H9 (cell line): ENCODE data around the gene NEDD4L. TPM values are rescaled to one million over a fixed set of nuclear protein-coding genes. Genes with fewer than 3 reads are reported as not detected.

Source experiments
- DNase-seq: peaks from one replicate; pipeline ENCODE4 v3.0.0-alpha.2; 2017
- H2AFZ ChIP-seq: one replicate; pipeline ENCODE4 v1.6.1; 2013; ENCODE audit warnings: mild to moderate bottlenecking, low read length, control low read depth, moderate library complexity
- H2AK5ac ChIP-seq: 2 replicates; pipeline ENCODE4 v1.6.1; 2013; ENCODE audit warnings: low read length, control low read depth, mixed read lengths; ENCODE audit not compliant: insufficient read length
- H2BK120ac ChIP-seq: one replicate; pipeline ENCODE4 v1.6.1; 2013; ENCODE audit warnings: low read depth, mild to moderate bottlenecking, low read length, control low read depth, inconsistent platforms; ENCODE audit not compliant: poor library complexity, severe bottlenecking
- H2BK12ac ChIP-seq: 2 replicates; pipeline ENCODE4 v1.6.1; 2013; ENCODE audit warnings: low read length, control low read depth, mixed read lengths, low read depth; ENCODE audit not compliant: insufficient read length
- H2BK15ac ChIP-seq: 2 replicates; pipeline ENCODE4 v1.6.1; 2013; ENCODE audit warnings: low read depth, low read length, control low read depth
- H2BK20ac ChIP-seq: one replicate; pipeline ENCODE4 v1.6.1; 2013; ENCODE audit warnings: low read depth, mild to moderate bottlenecking, low read length, control low read depth, inconsistent platforms; ENCODE audit not compliant: poor library complexity, severe bottlenecking
- H2BK5ac ChIP-seq: 2 replicates; pipeline ENCODE4 v1.6.1; 2013; ENCODE audit warnings: low read length, control low read depth, mixed read lengths; ENCODE audit not compliant: insufficient read length
- H3K14ac ChIP-seq: 2 replicates; pipeline ENCODE4 v1.6.1; 2013; ENCODE audit warnings: low read length, control low read depth; ENCODE audit not compliant: insufficient read depth
- H3K18ac ChIP-seq: 2 replicates; pipeline ENCODE4 v1.6.1; 2013; ENCODE audit warnings: low read depth, mild to moderate bottlenecking, mixed read lengths, low read length, control low read depth; ENCODE audit not compliant: insufficient read length
- H3K23ac ChIP-seq: 2 replicates; pipeline ENCODE4 v1.6.1; 2013; ENCODE audit warnings: low read length, control low read depth, mixed read lengths, low read depth; ENCODE audit not compliant: insufficient read length
- H3K23me2 ChIP-seq: 2 replicates; pipeline ENCODE4 v1.6.1; 2013; ENCODE audit warnings: low read depth, mild to moderate bottlenecking, mixed read lengths, low read length, control low read depth; ENCODE audit not compliant: insufficient read length, poor library complexity, severe bottlenecking
- H3K27ac ChIP-seq: 2 replicates; pipeline ENCODE4 v1.5.1; 2013; ENCODE audit warnings: low read length, control low read depth, mixed read lengths, low read depth; ENCODE audit not compliant: insufficient read length
- H3K27me3 ChIP-seq: 2 replicates; pipeline ENCODE4 v1.6.1; 2013; ENCODE audit warnings: low read length, control low read depth, inconsistent platforms; ENCODE audit not compliant: insufficient read depth
- H3K4ac ChIP-seq: 2 replicates; pipeline ENCODE4 v1.6.1; 2013; ENCODE audit warnings: low read depth, mild to moderate bottlenecking, control low read depth, inconsistent platforms, low read length, moderate library complexity
- H3K4me1 ChIP-seq: 2 replicates; pipeline ENCODE4 v1.6.1; 2013; ENCODE audit warnings: low read length, control low read depth, inconsistent platforms; ENCODE audit not compliant: insufficient read depth
- H3K4me2 ChIP-seq: 2 replicates; pipeline ENCODE4 v1.6.1; 2013; ENCODE audit warnings: low read length, control low read depth, mixed read lengths; ENCODE audit not compliant: insufficient read length, insufficient read depth
- H3K56ac ChIP-seq: 2 replicates; pipeline ENCODE4 v1.6.1; 2013; ENCODE audit warnings: low read depth, mild to moderate bottlenecking, mixed read lengths, low read length, control low read depth; ENCODE audit not compliant: insufficient read length
- H3K79me1 ChIP-seq: 2 replicates; pipeline ENCODE4 v1.6.1; 2013; ENCODE audit warnings: low read depth, mild to moderate bottlenecking, moderate library complexity, low read length, control low read depth, inconsistent platforms; ENCODE audit not compliant: insufficient read depth, poor library complexity, severe bottlenecking
- H3K79me2 ChIP-seq: 2 replicates; pipeline ENCODE4 v1.6.1; 2013; ENCODE audit warnings: low read length, control low read depth, inconsistent platforms; ENCODE audit not compliant: insufficient read depth
- H3K9ac ChIP-seq: 2 replicates; pipeline ENCODE4 v1.6.1; 2013; ENCODE audit warnings: low read length, control low read depth, mixed read lengths; ENCODE audit not compliant: insufficient read length; ENCODE audit errors: extremely low read depth
- H3K9me3 ChIP-seq: one replicate; pipeline ENCODE4 v1.6.1; 2013; ENCODE audit warnings: low read depth, low read length, inconsistent platforms; ENCODE audit not compliant: control insufficient read depth
- H3T11ph ChIP-seq: one replicate; pipeline ENCODE4 v1.6.1; 2013; ENCODE audit warnings: mild to moderate bottlenecking, low read length, control low read depth, inconsistent platforms
- H4K20me1 ChIP-seq: one replicate; pipeline ENCODE4 v1.6.1; 2013; ENCODE audit not compliant: control insufficient read depth, insufficient read length, insufficient read depth
- H4K5ac ChIP-seq: 2 replicates; pipeline ENCODE4 v1.6.1; 2013; ENCODE audit warnings: low read depth, mild to moderate bottlenecking, mixed read lengths, low read length, control low read depth; ENCODE audit not compliant: insufficient read length
- H4K8ac ChIP-seq: replicated peaks from 2 replicates; pipeline ENCODE4 v1.6.1; 2013; ENCODE audit warnings: low read length, control low read depth, mixed read lengths, low read depth; ENCODE audit not compliant: insufficient read length
- H4K91ac ChIP-seq: 2 replicates; pipeline ENCODE4 v1.6.1; 2013; ENCODE audit warnings: low read depth, mild to moderate bottlenecking, moderate library complexity, mixed read lengths, low read length, control low read depth; ENCODE audit not compliant: insufficient read length
- H3K27ac Mint-ChIP-seq, 3 experiments: 2 replicates in 2 of 3; 3 replicates in 1 of 3; pipeline ENCODE4 v1.8.0; 2020 to 2021; ENCODE audit warnings: mixed read lengths in 3 of 3, mild to moderate bottlenecking in 1 of 3, moderate library complexity in 1 of 3
- H3K27me3 Mint-ChIP-seq: 2 replicates; pipeline ENCODE4 v1.8.0; 2021; ENCODE audit warnings: low read depth, mild to moderate bottlenecking, moderate library complexity, mixed read lengths
- H3K36me3 Mint-ChIP-seq, 3 experiments: 2 replicates in 2 of 3; 3 replicates in 1 of 3; pipeline ENCODE4 v1.8.0; 2020 to 2021; ENCODE audit warnings: low read depth in 3 of 3, mixed read lengths in 3 of 3; ENCODE audit not compliant: insufficient read depth in 1 of 3
- H3K4me1 Mint-ChIP-seq, 2 experiments: 2 replicates each; pipeline ENCODE4 v1.8.0; 2020; ENCODE audit warnings: mixed read lengths in 2 of 2
- H3K4me3 Mint-ChIP-seq, 2 experiments: 2 replicates in 1 of 2; 3 replicates in 1 of 2; pipeline ENCODE4 v1.8.0; 2020 to 2021; ENCODE audit warnings: mild to moderate bottlenecking in 2 of 2, mixed read lengths in 2 of 2, moderate library complexity in 1 of 2
- H3K9me3 Mint-ChIP-seq, 2 experiments: 2 replicates in 1 of 2; 3 replicates in 1 of 2; pipeline ENCODE4 v1.8.0; 2020; ENCODE audit warnings: mild to moderate bottlenecking in 2 of 2, mixed read lengths in 2 of 2, moderate library complexity in 1 of 2
- WGBS: extraction: QIAGEN DNeasy Blood & Tissue Kit; methylation state at CpG from one replicate; pipeline ENCODE4 v1.1.7; 2013; ENCODE audit warnings: missing lambda C conversion rate, low lambda C conversion rate, mixed read lengths; ENCODE audit not compliant: insufficient read length; ENCODE audit errors: extremely low coverage; 5-methylcytosine and 5-hydroxymethylcytosine counted together
- total RNA-seq: library from RNA; stranded (reverse); gene quantifications from 2 replicates; pipeline ENCODE4 v1.2.1, GENCODE V29; 2021
- TF ChIP-seq, protein P1 (sequence below): fragments of 200-600 bp; sonication (generic); conservative IDR thresholded peaks from 3 replicates; pipeline ENCODE4 v1.8.0; 2021; ENCODE audit warnings: antibody characterized with exemption, mild to moderate bottlenecking

The NEDD4L gene
- total RNA-seq, 1 experiment from 2014 or later = 76.3 TPM

DNA sequence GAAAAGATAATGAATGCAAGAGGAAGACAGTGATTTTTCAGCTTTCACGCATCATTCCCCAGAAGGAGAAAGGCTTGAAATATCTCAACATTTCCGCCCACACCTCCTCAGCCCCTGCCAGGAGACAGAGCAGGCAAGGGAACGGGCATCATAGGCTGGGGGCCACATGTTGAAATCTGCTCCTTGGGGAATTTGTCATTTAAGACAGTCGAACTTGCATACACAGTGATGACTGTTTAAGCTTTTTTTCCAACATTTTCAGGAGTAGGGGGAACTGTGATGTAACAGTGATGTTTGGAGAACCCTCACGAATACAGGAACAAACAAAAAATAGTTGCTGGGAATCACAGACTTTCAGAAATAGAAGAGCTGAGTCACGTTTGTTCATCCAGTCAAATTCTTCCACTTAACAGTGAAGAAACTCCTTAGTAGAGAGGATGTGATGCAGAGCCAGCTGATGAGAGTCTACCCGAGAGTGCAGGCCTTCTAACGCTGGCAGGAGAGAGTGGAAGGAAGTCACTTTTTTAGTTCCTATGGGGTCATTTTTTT, 318.1 kb downstream of the NEDD4L start:
- peak overlapping the region; percentile 4 to 49 (median 15); a peak in 2 of 7 replicates for H3K27ac Mint-ChIP-seq
- no peak for DNase-seq
- no peak overlapping the region for H3K23ac ChIP-seq
- H4K91ac ChIP-seq = no peak overlapping the region
- no peak overlapping the region for H2BK20ac ChIP-seq
- no peak overlapping the region for H3K4me2 ChIP-seq
- no peak overlapping the region for H2BK15ac ChIP-seq
- no peaks in the 10 kb centered on the region for H3K4me1 ChIP-seq
- H3K9me3 ChIP-seq = no peaks in the 10 kb centered on the region
- no peak overlapping the region for H2BK120ac ChIP-seq
- no peaks in the 10 kb centered on the region for H3K27me3 ChIP-seq
- no peaks in the 10 kb centered on the region for H3K9me3 Mint-ChIP-seq
- no peak overlapping the region for H3T11ph ChIP-seq
- no peak overlapping the region for H2BK5ac ChIP-seq
- H3K79me1 ChIP-seq = no peaks in the 10 kb centered on the region
- peaks cover 28 to 39% of the 10 kb centered on the region in 2 experiments for H3K4me1 Mint-ChIP-seq
- H2AFZ ChIP-seq = no peak overlapping the region
- no peak overlapping the region for H4K8ac ChIP-seq
- H3K9ac ChIP-seq = no peak overlapping the region
- H3K23me2 ChIP-seq = no peaks in the 10 kb centered on the region
- H3K27ac ChIP-seq = no peak overlapping the region
- H3K14ac ChIP-seq = no peak overlapping the region
- H3K56ac ChIP-seq = no peak overlapping the region
- H2BK12ac ChIP-seq = no peak overlapping the region
- peaks cover 8 to 39% (median 23%) of the 10 kb centered on the region in 3 experiments; a peak in 6 of 7 replicates for H3K36me3 Mint-ChIP-seq
- H3K18ac ChIP-seq = no peak overlapping the region
- no peak overlapping the region for H3K4ac ChIP-seq
- H2AK5ac ChIP-seq = no peak overlapping the region
- H3K4me3 Mint-ChIP-seq = no peak overlapping the region
- no CpG with 5 or more reads among the region's 8 CpGs for WGBS
- H4K5ac ChIP-seq = no peak overlapping the region
- H4K20me1 ChIP-seq = no peaks in the 10 kb centered on the region
- H3K79me2 ChIP-seq = no peaks in the 10 kb centered on the region
- H3K27me3 Mint-ChIP-seq = no peaks in the 10 kb centered on the region
- TF ChIP-seq, protein P1, sequence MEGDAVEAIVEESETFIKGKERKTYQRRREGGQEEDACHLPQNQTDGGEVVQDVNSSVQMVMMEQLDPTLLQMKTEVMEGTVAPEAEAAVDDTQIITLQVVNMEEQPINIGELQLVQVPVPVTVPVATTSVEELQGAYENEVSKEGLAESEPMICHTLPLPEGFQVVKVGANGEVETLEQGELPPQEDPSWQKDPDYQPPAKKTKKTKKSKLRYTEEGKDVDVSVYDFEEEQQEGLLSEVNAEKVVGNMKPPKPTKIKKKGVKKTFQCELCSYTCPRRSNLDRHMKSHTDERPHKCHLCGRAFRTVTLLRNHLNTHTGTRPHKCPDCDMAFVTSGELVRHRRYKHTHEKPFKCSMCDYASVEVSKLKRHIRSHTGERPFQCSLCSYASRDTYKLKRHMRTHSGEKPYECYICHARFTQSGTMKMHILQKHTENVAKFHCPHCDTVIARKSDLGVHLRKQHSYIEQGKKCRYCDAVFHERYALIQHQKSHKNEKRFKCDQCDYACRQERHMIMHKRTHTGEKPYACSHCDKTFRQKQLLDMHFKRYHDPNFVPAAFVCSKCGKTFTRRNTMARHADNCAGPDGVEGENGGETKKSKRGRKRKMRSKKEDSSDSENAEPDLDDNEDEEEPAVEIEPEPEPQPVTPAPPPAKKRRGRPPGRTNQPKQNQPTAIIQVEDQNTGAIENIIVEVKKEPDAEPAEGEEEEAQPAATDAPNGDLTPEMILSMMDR = no peak
